ENCODE results near the gene RUNX2. TPM values are rescaled to one million over a fixed set of nuclear protein-coding genes. Genes with fewer than 3 reads are reported as not detected.

The RUNX2 gene
- total and polyA plus RNA-seq, 12 donors: 0.20 to 3.0 (median 1.6) TPM

- peaks cover 0 to 84% (median 67%) of the 10 kb centered on the region in 7 donors for H3K27me3 ChIP-seq
- TF ChIP-seq CTCF (IDR thresholded peaks at IDR 0.05): peak in 6 of 9 donors; percentile 14 to 55 (median 42)
- peak in 7 of 8 donors; percentile 16 to 75 (median 72) for ATAC-seq
These were observed 91.5 kb downstream of the RUNX2 start for GRCh38 chr6:45419571-45420082.

GRCh38 chr6:45420083-45420908 is 92.2 kb downstream of the RUNX2 start:
- DNase-seq (no peak), ATAC-seq (peak in 2 of 8 donors; percentile 7 to 21)
- H3K4me1 ChIP-seq: peaks cover 7 to 52% (median 34%) of the 10 kb centered on the region in 9 donors
- H3K27me3 ChIP-seq: peaks cover 0 to 85% (median 62%) of the 10 kb centered on the region in 7 donors
- no peak for TF ChIP-seq CTCF (IDR thresholded peaks at IDR 0.05)
- peak overlapping the region; percentile 23 to 75 (median 61) for H3K4me3 ChIP-seq
- intact Hi-C loops (cut with DNase I): loop anchor here in 8 of 10 donors (2.0 to 10.0 kb wide), 6 partner anchors 125 to 768 kb away; no protein-coding TSS in a partner anchor
- peak overlapping the region in 1 of 10 donors; percentile 38 for H3K27ac ChIP-seq
- H3K36me3 ChIP-seq: no peaks in the 10 kb centered on the region
- WGBS, 2 donors: 5 to 6% methylated on average over 40 of the region's 40 CpGs
- H3K9me3 ChIP-seq: no peaks in the 10 kb centered on the region

More at GRCh38 chr6:45419571-45420082, 91.5 kb downstream of the RUNX2 start:
- Histone ChIP-seq H3K36me3 (no peaks in the 10 kb centered on the region), H3K4me1 (peaks cover 7 to 46% (median 34%) of the 10 kb centered on the region in 9 donors), H3K27ac (peak overlapping the region in 1 of 10 donors; percentile 38), H3K4me3 (peak overlapping the region in 9 of 10 donors; percentile 24 to 75 (median 64)), H3K9me3 (no peaks in the 10 kb centered on the region)
- intact Hi-C loops (cut with DNase I): loop anchor here (2.0 to 10.0 kb wide), 9 partner anchors 125 to 767 kb away; no protein-coding TSS in a partner anchor
- peak; percentile 40 to 47 for DNase-seq
- 3 to 6% methylated on average over 38 of the region's 38 CpGs for WGBS, 2 donors

GRCh38 chr6:45420909-45421708 is 93.0 kb downstream of the RUNX2 start:
- H3K9me3 ChIP-seq: no peaks in the 10 kb centered on the region
- H3K27ac ChIP-seq: peak overlapping the region in 6 of 10 donors; percentile 5 to 78 (median 48)
- ATAC-seq (peak in 3 of 8 donors; percentile 3 to 45 (median 16)), DNase-seq (no peak)
- H3K27me3 ChIP-seq: peaks cover 0 to 81% (median 59%) of the 10 kb centered on the region in 7 donors
- 7 to 10% methylated on average over 19 of the region's 19 CpGs for WGBS, 2 donors
- intact Hi-C loops (cut with DNase I): loop anchor here in 8 of 10 donors (2.0 to 10.0 kb wide), 6 partner anchors 124 to 769 kb away; no protein-coding TSS in a partner anchor
- no peak for TF ChIP-seq CTCF (IDR thresholded peaks at IDR 0.05)
- H3K4me1 ChIP-seq: peaks cover 7 to 55% (median 34%) of the 10 kb centered on the region in 9 donors
- no peaks in the 10 kb centered on the region for H3K36me3 ChIP-seq
- H3K4me3 ChIP-seq: peak overlapping the region; percentile 5 to 75 (median 63)
